Ramos (cell line): Measurements from ENCODE around the gene COL18A1.

Source experiments
- in situ Hi-C: fragments of 300-500 bp; cut with MboI; formaldehyde crosslinking; loops from one replicate; pipeline ENCODE4 v1.14.3; 2022; ENCODE audit warnings: low sequenced_read_pairs; ENCODE audit not compliant: unreplicated experiment

Gene COL18A1

DNA sequence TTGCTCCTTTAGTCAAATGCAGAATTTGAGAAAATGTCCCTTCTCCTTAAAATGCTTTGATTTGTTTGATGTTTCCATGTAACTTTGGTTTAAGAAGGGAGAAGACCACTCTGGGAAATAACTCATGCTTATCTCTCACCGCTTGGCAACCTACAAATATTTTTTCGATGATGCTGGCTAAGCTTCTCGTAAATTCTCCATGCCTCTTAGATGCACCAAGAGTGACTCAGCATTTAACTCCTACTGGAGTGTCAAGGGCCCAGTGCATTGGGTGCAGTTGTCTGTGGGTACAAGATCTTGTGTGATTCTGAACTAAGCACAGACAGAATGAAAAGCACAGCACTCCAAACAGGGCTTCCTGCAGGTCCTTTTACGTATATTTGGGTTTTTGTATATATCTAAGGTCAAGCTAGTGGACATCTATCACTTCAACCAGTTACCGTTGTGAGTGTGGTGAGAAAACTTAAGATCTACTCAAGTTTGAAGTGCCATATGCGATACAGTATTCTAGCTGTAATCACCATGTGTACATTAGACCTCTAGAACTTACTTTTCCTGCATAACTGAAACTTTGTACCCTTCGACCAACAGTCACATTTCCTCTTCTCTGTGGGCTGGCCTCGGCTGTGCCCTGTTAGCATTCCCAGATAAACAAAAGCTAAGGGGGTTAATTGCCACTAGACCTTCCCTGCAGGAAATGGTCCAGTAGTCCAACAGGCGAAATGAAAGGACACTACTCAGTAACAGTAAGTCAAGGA, 55.8 kb downstream of the COL18A1 start:
- in situ Hi-C loops = no loop called here

DNA sequence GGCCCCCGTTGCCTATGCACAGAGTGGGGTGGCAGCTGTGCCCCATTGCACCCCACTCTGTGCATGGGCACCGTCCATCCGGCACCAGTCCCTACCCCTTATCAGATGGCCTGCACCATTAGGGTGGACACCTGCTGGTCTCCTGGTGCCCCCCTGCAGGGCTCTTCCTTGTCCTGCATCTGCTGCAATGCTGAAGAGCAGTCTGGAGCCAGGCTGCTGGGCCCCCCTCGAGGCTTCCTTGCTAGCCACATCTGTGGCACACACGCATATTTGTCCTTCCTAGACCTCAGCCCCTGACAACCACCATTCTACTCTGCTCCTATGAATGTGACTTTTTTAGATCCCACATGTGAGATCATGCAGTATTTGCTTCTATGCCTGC, 56.4 kb downstream of the COL18A1 start:
- in situ Hi-C loops = no loop called here

DNA sequence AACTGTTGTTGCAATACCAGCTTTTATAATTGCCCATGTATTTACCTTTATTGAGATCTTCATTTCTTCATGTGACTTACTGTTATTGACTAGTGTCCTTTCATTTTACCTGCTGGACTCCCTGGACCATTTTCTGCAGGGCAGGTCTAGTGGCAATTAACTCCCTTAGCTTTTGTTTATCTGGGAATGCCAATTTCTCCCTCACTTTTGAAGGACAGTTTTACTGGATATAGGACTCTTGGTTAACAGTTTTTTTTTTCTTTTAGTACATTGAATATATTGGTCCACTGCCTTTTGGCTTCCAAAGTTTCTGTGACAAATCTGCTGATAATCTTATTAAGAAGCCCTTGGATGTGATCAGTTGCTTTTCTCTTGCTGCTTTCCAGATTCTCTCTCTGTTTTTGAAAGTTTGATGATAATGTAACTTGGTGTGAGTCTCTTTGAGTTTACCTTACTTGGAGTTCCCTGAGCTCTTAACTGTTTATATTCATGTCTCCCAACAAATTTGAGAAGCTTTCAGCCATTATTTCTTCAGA, 56.9 kb downstream of the COL18A1 start:
- in situ Hi-C loops = no loop called here

DNA sequence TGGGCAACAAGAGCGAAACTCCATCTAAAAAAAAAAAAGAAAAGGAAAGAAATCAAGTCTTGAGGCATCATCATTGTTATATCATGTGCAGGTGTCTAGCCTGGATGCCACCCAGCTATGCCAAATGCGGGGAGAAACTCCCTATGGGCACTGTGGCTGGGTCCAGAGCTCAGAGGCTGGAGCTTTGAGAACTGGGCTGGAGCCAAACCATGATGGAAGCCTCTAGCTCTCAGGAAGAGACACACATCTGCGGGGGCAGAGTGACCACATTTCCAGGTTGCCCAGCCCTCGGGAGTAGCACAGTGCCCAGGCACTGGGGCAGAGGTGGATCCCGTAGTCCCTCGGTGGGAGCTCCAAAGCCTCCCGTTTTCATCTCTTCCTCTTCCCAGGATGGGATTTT, 58.9 kb downstream of the COL18A1 start:
- in situ Hi-C loops = no loop called here

DNA sequence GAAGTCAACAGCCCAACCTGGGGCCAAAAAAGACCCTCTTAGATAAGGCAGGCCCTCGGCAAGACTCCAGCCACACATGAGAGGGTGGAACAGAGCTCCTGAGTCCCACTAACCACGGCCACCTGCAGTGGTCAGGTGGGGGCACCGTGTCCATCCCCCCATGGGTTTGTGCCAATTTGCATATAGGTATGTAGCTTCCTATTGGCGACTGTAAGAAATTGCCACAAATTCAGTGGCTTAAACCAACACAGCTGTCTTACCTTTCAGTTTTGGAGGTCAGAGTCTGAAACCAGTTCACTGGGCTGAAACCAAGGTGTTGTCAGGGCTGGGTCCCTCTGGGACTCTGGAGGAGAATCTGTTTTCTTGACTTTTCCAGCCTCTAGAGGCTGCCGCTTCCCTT, 59.3 kb downstream of the COL18A1 start:
- in situ Hi-C loops = no loop called here

DNA sequence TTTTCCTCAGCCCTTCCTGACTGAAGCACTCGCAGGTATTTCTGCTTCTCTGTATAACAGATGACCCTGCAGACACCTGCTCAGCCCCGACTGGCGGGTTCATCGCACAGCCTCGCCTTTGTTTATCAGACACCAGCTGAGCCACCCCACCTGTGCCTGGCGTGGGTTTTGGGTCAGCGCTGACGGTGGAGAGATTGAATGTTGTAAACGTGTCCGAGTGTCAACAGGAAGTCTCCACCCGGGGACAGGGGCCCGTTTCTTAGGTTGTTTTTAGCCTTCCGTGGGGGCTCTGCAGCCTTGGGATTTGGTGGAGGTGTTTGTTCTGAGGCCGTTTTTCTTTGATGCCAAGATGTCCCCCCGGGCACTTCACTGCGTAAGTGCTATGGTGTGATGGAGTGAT, 60.1 kb downstream of the COL18A1 start:
- in situ Hi-C loops = no loop called here

DNA sequence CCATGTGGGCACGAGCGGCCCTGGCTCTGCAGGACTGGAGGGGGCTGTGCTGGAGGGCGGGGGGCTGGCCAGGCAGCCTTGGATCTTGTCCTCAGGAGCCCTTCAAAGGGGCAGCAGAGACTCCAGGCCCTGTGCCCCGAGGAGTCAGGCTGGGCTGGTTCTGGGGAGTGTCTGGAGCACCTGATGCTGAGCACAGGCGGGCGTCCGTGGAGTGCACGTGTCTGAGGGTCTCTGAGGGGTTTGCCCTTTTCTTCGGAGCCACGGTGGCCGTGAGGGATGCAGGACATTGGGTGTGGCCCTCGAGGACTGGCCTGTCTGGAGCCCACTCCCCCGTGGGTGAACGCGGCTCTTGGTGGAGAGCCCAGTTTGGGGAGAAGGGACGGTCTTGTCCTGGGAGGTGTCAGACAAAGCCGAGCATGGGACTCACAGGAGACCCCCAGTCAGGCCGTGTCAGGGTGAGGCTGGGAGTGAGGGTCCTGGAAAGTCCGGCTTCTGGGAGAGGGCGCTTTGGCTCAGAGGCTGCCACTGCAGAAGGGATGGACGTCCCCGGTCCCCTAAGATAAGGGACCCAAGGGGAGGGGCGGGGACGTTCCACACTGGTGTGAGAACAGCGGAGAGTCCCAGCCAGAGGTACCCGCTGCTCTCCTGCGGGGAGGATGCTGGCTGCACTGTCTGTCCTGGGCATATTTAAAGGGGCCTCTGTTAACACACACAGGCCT, 60.8 kb downstream of the COL18A1 start:
- in situ Hi-C loops = no loop called here

DNA sequence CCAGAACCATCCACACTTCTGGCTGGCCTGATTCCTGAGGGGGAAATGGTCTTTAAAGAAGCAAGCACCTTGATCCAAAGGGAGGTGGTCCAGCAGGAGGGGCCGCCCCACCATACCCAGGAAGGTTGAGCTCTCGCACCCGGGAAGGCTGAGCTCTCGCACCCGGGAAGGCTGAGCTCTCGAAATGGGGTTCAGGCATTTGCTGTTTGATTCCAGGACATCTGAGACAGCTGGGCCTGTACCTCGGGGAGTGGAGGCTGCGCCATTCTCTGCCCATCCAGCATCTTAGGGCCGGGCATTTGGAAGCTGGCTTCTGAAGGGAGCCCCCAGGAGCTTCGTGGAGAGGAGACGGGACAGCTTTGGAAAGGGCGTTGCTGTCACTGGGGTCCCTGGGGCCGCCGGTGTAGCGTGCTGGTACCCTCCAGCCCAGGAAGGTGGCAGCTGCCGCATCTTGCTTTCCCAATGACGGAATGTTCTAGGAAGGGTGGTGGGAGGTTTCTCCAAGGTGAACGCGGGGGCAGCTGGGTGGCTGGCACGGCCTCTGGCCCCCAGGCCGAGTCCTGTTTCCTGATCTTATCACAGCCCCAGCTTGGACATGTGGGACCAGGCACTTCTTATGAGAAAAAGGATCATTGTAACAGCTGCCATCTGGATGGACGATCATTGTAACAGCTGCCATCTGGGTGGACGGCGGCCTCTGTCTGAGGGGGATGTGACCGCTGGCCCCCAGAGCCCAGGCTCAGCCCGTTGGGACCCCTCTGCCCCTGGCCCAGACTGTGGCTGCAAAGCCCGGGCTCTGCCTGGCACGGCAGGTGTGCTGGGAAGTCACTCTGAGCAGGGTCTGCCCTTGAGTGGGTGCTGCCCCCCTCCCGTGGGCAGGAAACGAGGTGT, 61.6 kb downstream of the COL18A1 start:
- in situ Hi-C loops = no loop called here

DNA sequence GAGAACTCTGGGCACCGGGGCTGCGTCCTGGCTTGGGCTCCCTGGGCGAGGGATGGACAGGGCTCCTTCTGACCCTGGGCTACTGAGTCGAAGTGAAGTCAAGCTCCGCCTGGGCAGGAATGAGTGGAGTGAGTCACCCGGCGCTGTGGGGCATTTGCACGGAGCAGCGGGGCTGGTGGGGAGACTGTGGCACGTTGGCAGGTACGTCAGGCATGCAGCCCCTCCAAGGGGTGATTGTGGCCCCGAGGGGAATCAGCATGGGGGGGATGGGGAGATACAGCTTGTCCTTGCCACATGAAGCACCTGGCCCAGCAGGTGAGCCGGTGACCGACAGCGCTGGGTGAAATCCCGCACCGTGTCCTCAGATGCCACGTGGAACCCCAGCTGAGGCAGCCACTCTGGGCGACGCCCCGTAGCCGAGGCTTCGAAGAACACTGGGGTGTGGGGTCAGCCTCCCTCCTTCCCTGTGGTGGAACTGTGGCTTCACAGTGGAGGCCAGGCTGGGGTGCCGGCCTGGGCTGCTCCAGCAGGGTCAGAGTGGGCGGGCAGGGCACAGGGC, 62.3 kb downstream of the COL18A1 start:
- in situ Hi-C loops = no loop called here

DNA sequence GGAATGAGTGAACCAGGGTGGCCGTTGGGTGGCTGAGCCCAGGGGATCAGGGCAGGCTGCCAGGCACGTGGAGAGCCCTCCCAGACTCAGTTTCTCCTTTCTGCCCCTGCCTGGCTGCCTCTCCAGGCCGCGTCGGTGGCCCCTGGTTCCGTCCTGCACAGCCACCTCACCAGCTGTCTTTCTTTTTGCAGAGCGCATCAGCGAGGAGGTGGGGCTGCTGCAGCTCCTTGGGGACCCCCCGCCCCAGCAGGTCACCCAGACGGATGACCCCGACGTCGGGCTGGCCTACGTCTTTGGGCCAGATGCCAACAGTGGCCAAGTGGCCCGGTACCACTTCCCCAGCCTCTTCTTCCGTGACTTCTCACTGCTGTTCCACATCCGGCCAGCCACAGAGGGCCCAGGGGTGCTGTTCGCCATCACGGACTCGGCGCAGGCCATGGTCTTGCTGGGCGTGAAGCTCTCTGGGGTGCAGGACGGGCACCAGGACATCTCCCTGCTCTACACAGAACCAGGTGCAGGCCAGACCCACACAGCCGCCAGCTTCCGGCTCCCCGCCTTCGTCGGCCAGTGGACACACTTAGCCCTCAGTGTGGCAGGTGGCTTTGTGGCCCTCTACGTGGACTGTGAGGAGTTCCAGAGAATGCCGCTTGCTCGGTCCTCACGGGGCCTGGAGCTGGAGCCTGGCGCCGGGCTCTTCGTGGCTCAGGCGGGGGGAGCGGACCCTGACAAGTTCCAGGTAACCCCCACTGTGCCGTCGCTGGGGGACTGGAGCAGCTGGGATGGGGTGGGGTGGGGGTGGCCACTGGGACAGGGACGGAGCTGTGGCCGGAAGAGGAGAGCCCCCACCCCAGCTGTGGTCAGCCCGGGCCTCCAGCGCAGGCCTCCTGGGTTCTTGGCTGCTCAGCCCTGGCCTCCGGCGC, 63.3 kb downstream of the COL18A1 start:
- in situ Hi-C loops = no loop called here

DNA sequence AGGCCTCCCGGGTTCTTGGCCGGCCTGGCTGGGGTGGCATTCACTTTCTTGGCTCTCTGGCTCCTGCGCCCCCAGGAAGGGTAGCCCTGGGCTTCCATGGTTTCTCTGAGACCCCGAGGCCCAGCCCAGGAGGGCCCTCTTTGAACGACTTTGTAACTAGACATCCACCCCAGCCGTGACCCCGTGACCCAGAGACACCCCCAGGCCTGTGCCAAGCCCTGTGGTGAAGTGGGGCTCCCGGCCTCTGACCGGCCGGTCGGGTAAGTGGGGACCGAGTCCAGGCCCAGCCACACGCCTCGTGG, 64.0 kb downstream of the COL18A1 start:
- in situ Hi-C loops = no loop called here

DNA sequence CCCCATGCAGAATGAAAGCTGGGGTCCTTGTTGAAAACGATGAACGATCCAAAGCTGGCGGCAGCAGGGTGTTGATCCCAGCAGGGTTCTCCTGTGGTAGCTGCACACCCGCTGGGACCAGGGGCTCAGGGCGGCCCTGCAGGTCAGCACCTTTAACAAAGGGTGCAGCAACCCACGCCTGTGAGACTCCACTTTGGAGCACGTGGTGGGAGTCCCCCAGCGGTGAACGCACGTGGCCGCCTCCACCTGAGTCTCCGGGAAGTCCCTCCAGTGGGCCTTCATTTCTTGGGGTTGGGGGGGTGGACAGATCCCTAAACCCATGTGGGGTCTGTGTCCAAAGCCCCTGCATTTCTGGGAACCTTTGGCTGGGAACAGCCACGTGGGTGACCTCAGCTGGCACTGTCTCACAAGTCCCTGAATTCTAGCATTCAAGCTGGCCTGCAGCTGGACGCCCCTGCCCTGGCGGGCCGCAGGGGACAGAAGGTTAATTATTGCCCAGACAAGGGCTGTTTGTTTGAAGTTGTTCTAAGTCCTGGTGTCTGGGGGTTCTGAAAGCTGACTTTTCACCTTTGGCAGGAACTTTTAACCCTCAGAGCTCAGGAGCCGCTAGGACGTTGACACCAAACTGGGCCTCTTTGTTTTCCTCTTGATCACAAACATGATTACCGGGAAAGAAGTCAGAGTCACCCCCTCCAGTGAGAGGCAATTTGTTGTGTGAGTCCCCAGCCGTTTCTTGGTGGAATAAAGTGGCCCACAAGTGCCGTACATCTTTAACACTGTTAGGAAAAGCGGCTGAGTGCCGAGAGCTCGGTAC, 64.5 kb downstream of the COL18A1 start:
- in situ Hi-C loops = no loop called here

DNA sequence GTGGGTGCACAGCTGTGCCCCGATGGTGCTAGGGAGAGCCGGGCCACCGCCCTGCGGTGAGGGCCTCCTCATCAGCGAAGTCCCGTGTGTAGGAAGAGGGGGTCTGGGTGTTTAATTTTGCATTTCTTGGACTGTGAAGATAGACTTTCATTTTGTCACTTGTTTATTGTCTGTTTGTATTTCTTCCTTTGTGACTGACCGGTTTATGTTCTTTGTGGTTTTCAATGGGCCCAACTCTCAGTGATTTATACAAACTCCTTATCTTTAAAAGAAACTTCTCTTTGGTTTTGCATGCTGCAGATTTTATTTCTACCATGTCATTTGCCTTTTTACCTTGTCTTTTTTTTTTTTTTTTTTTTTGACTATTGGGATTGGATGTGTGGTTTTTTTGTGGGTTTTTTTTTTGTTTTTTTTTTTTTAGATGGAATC, 65.1 kb downstream of the COL18A1 start:
- in situ Hi-C loops = no loop called here

DNA sequence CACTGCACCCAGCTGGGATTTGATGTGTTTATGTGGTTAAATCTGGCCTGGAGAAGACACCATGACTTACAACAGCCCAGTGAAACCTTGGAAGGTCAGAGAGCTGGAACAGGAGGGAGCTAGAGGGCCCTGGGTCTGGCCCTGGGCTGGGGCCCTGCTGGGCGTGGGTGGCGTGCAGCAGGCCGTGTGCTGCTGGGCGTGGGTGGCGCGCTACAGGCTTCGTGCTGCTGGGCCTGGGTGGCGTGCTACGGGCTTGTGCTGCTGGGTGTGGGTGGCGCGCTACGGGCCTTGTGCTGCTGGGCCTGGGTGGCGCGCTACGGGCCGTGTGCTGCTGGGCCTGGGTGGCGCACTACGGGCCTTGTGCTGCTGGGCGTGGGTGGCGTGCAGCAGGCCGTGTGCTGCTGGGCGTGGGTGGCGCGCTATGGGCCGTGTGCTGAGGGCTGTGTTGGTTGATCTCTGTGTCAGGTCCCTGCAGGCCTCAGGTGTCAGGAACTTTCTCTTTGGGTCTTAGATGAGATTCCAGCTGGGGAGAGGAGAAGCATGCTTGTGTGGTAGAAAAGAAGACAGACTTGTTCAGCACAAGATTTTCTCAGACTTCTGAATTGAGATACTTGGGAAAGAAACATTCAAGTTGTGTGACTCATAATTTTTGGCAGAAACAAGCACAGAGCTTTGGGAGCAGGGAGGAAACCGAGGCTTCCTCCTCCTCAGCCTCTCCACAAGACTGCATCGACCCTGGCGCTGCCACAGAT, 66.0 kb downstream of the COL18A1 start:
- in situ Hi-C loops = no loop called here

DNA sequence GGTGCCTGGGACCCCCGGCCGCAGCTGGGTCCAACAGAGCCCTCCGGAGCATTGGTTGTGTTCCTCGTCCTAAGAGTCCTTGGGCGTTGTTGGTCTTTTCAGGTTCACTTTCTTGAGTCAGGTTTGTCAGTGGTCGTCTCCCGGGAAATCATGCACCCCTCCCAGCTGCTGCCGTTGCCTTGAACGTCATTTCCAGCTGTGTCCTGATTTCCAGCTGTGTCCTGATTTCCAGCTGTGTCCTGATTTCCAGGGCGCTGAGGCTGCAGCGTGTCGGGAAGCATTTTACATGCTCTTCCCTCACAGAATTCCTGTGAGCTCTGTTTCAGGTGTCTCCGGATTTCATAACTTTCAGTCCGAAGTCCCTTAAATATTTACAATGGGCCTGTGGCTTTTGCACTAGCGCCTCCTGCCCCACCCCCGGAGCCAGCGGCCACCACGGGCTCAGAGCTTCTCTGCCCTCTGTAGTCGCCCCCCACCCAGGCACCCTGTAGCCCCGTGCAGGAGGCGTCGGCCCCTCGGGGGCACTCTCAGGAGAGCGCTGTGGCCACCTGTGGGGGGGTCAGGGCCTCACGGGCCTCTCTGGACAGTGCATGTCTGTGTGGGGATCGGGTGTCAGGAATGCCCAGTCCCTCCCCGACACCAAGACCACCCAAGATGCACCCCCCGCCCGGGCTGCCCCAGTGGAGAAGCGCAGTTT, 66.7 kb downstream of the COL18A1 start:
- in situ Hi-C loops = no loop called here

DNA sequence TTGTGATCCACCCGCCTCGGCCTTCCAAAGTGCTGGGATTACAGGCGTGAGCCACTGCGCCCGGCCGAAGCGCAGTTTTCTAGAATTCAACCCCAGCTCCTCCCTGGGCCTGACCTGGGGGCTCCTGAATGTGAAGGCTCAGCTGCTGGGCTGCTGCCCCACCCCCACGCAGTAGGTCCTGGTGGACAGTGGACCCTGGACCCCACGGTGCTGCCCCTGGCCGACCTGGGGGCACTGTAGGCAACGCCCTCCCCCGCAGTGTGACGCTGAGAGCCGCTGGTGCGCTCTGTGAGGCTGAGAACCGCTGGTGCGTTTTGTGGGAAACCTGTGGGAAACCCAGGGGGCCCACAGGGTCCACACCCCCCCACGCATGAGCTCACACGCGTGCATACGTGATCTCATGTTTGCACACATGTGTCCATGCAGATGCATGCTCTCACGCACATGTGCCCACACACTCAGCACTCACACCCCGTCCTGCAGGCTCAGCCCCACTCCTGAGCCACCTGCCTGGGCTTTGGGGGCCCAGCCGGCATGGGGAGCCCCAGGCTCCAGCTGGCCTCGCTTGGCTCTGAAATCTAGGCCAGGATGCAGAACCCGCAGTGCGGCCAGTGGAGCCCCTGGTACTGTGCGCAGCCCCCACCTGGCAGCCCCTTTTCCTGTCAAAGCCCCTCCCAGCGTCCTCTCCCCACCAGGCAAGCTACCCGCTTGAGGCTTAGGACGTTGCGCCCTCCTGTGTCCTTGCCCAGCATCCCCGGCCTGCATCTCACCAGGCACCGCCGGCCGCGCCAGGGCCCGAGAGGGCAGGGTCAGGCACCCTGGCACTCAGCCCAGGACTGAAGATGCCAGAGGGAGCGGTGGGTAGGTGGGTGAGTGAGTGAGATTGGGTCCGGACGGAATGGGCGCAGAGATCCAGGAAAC, 67.7 kb downstream of the COL18A1 start:
- in situ Hi-C loops = no loop called here
